Spleen (tissue), 11 donors: Measurements from ENCODE around the gene DISC1. TPM values are rescaled to one million over a fixed set of nuclear protein-coding genes. Genes with fewer than 3 reads are reported as not detected.

Source experiments
- DNase-seq: peaks from one replicate; pipeline ENCODE4 v3.0.0-alpha.2; 2020
- H3K27ac ChIP-seq, 8 donors: fragments of 200-600 bp; sonication (generic) in 7 of 8; 1 replicate in 4 of 8; 2 replicates in 4 of 8; pipeline versions ENCODE4 v1.5.0 to v1.8.0; 2016 to 2021; ENCODE audit warnings: inconsistent platforms in 4 of 8, mild to moderate bottlenecking in 4 of 8, moderate library complexity in 1 of 8
- H3K27me3 ChIP-seq, 7 donors: fragments of 200-600 bp; sonication (generic) in 6 of 7; replicated peaks in 1 of 7; 1 replicate in 4 of 7; 2 replicates in 3 of 7; pipeline versions ENCODE4 v1.5.0 to v1.8.0; 2016 to 2021; ENCODE audit warnings: inconsistent platforms in 3 of 7, mild to moderate bottlenecking in 1 of 7
- H3K36me3 ChIP-seq, 6 donors: fragments of 200-600 bp; sonication (generic) in 5 of 6; 1 replicate in 4 of 6; 2 replicates in 2 of 6; pipeline versions ENCODE4 v1.5.0 to v1.8.0; 2016 to 2021; ENCODE audit warnings: inconsistent platforms in 2 of 6
- H3K4me1 ChIP-seq, 6 donors: fragments of 200-600 bp; sonication (generic) in 5 of 6; 1 replicate in 3 of 6; 2 replicates in 3 of 6; pipeline versions ENCODE4 v1.5.0 to v1.8.0; 2016 to 2021; ENCODE audit warnings: inconsistent platforms in 3 of 6
- H3K4me3 ChIP-seq, 8 donors: fragments of 200-600 bp; sonication (generic) in 7 of 8; 1 replicate in 4 of 8; 2 replicates in 4 of 8; pipeline versions ENCODE4 v1.5.0 to v1.8.0; 2016 to 2021; ENCODE audit warnings: inconsistent platforms in 4 of 8, mild to moderate bottlenecking in 4 of 8, moderate library complexity in 2 of 8
- H3K9me3 ChIP-seq, 8 donors: fragments of 200-600 bp; sonication (generic) in 7 of 8; 1 replicate in 4 of 8; 2 replicates in 4 of 8; pipeline versions ENCODE4 v1.5.0 to v1.8.0; 2016 to 2021; ENCODE audit warnings: inconsistent platforms in 4 of 8
- POLR2A ChIP-seq, 3 donors: fragments of 450-650 bp; IDR thresholded peaks; one replicate each; pipeline ENCODE4 v1.5.1; 2017; ENCODE audit warnings: antibody characterized with exemption in 3 of 3, mild to moderate bottlenecking in 1 of 3
- POLR2AphosphoS5 ChIP-seq, 3 donors: sonication (generic); formaldehyde crosslinking; IDR thresholded peaks; one replicate each; pipeline ENCODE4 v1.5.1; 2017; ENCODE audit warnings: antibody characterized with exemption in 3 of 3
- WGBS, 5 donors: extraction: QIAGEN DNeasy Blood & Tissue Kit in 3 of 5; methylation state at CpG; one replicate each; pipeline versions ENCODE4 v1.1.5 to v1.1.7; 2013 to 2018; 5-methylcytosine and 5-hydroxymethylcytosine counted together
- intact Hi-C: fragments of 100-400 bp; cut with DNase I; formaldehyde crosslinking; loops from one replicate; pipeline ENCODE4 v1.15.0; 2023; ENCODE audit warnings: low total_unique reads
- polyA plus RNA-seq, 3 donors: library from polyadenylated mRNA; stranded (reverse); fragments of 200-250 nt; gene quantifications; one replicate each; pipeline ENCODE4 v1.2.1, GENCODE V29; 2013
- total RNA-seq, 7 donors: library from RNA; depleted of rRNA in 3 of 7; stranded (reverse); fragments of >200 nt in 3 of 7; fragmentation: NEBNext Ultra II Directional in 4 of 7; extraction: Animal tissue kit (Norgen Biotek cat#: 25700) in 4 of 7; gene quantifications; one replicate each; pipeline versions ENCODE4 v1.1.0 to v1.2.1, GENCODE V29; 2016 to 2021
- TF ChIP-seq, protein P1 (sequence below), 11 experiments: fragments of 200-600 bp in 7 of 11; fragments of 450-650 bp in 4 of 11; sonication (generic) in 4 of 11; IDR thresholded peaks in 8 of 11; conservative IDR thresholded peaks in 3 of 11; 1 replicate in 7 of 11; 2 replicates in 4 of 11; pipeline versions ENCODE4 v1.4.0 to v1.8.0; 2016 to 2021; ENCODE audit warnings: antibody characterized with exemption in 11 of 11, inconsistent platforms in 4 of 11, mild to moderate bottlenecking in 1 of 11
- donor health status: healthy with polysubstance abuse.
- donor health status: DM: no; HTN: no; CAD: no; lungs with moderate emphysema.
- donor health status: DM: no; HTN: no; CAD: no.
- donor health status: Bipolar disorder and iron deficiency.
- donor health status: healthy.
- donor health status: DM: no; HTN: no; CAD: no.
- donor health status: DM: yes; HTN: yes; CAD: no.

DISC1 gene
- total and polyA plus RNA-seq, 10 donors: 0.89 to 36.4 (median 24.2) TPM

DNA sequence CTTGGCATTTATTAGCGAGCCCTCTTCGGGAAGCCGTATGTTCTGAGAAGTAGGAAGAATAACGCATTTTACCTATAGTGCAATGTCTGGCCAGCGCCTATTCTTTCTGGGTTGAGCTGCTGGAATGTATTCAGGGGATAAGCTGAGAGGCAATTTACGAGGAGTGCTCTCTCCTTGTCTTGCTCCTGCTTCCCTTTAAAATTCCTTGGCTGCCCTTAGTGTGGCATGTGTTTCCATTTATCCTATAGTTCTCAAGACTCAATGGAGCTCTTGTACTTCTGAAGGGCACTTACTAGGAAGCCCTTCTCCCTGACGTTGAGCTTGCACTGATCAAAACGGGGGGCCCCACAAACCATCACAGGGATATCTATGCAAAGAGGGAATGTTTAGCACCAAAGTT is 364.6 kb downstream of the DISC1 start:
- intact Hi-C loops: no loop called here
- 86 to 95% (median 91%) methylated on average over 8 of the region's 8 CpGs for WGBS, 5 donors
- no peak overlapping the region for H3K4me3 ChIP-seq
- H3K27me3 ChIP-seq: no peaks in the 10 kb centered on the region
- no peaks in the 10 kb centered on the region for H3K4me1 ChIP-seq
- no peaks in the 10 kb centered on the region for H3K36me3 ChIP-seq
- H3K9me3 ChIP-seq: no peaks in the 10 kb centered on the region
- DNase-seq: no peak
- H3K27ac ChIP-seq: no peak overlapping the region
- no peak for TF ChIP-seq POLR2A (IDR thresholded peaks at IDR 0.05)
- TF ChIP-seq, protein P1, sequence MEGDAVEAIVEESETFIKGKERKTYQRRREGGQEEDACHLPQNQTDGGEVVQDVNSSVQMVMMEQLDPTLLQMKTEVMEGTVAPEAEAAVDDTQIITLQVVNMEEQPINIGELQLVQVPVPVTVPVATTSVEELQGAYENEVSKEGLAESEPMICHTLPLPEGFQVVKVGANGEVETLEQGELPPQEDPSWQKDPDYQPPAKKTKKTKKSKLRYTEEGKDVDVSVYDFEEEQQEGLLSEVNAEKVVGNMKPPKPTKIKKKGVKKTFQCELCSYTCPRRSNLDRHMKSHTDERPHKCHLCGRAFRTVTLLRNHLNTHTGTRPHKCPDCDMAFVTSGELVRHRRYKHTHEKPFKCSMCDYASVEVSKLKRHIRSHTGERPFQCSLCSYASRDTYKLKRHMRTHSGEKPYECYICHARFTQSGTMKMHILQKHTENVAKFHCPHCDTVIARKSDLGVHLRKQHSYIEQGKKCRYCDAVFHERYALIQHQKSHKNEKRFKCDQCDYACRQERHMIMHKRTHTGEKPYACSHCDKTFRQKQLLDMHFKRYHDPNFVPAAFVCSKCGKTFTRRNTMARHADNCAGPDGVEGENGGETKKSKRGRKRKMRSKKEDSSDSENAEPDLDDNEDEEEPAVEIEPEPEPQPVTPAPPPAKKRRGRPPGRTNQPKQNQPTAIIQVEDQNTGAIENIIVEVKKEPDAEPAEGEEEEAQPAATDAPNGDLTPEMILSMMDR (IDR thresholded peaks at IDR 0.05 in 8 of 11, conservative IDR thresholded peaks at IDR 0.05 in 3 of 11): no peak
- no peak for TF ChIP-seq POLR2AphosphoS5 (IDR thresholded peaks at IDR 0.05)

- H3K27ac ChIP-seq: no peak overlapping the region
- H3K36me3 ChIP-seq: no peaks in the 10 kb centered on the region
- intact Hi-C loops: no loop called here
- TF ChIP-seq POLR2AphosphoS5 (IDR thresholded peaks at IDR 0.05) (no peak), POLR2A (IDR thresholded peaks at IDR 0.05) (no peak)
- TF ChIP-seq, protein P1 (IDR thresholded peaks at IDR 0.05 in 8 of 11, conservative IDR thresholded peaks at IDR 0.05 in 3 of 11): no peak
- no peaks in the 10 kb centered on the region for H3K4me1 ChIP-seq
- H3K9me3 ChIP-seq: no peaks in the 10 kb centered on the region
- H3K27me3 ChIP-seq: no peaks in the 10 kb centered on the region
- WGBS, 5 donors: 67 to 92% (median 79%) methylated on average over 1 to 2 of the region's 2 CpGs
- no peak for DNase-seq
- H3K4me3 ChIP-seq: no peak overlapping the region
Measured at GRCh38 chr1:231993968-231994455, 367.4 kb downstream of the DISC1 start.

DNA sequence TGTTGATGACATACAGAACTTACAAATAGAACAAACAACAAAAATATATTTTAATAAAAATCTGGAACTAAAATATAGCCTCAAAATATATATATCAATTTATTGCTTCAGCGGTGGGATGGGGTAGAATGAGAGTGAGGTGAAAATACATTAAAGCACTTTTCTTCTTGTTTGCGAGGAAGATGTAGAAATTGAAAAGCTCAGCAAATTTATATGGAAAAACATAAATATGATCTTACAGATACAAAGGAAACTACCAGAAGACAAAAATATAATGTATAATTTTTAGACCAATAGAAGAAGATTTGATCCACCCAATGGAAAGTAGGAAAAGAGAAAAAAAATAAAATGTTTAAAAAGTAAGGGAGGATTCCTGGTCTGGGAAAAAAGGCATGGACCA is 372.2 kb downstream of the DISC1 start:
- H3K27me3 ChIP-seq: no peaks in the 10 kb centered on the region
- H3K4me3 ChIP-seq: no peak overlapping the region
- no peak for DNase-seq
- no peaks in the 10 kb centered on the region for H3K9me3 ChIP-seq
- no peaks in the 10 kb centered on the region for H3K36me3 ChIP-seq
- intact Hi-C loops: no loop called here
- 67 to 97% (median 94%) methylated on average over 2 of the region's 2 CpGs for WGBS, 5 donors
- TF ChIP-seq POLR2A (IDR thresholded peaks at IDR 0.05): no peak
- TF ChIP-seq, protein P1 (IDR thresholded peaks at IDR 0.05 in 8 of 11, conservative IDR thresholded peaks at IDR 0.05 in 3 of 11): no peak
- no peak for TF ChIP-seq POLR2AphosphoS5 (IDR thresholded peaks at IDR 0.05)
- H3K27ac ChIP-seq: no peak overlapping the region
- no peaks in the 10 kb centered on the region for H3K4me1 ChIP-seq

DNA sequence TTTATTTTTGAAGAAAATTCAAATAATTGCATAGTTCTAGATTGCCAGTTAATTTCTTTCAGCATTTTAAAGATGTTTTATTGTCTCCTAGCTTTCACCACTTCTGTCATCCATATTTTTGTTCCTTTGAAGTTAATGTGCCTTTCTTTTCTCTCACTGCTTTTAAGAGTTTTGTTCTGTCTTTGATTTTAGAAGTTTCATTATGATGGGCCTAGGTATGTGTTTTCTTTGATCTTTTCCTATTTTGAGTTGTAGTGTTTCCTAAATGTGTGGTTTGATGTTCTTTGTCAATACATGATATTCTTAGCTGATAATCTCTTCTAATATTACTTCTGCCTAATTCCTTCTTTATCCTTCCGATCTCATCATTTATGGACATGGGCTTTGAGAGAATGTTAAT is 378.7 kb downstream of the DISC1 start:
- Histone ChIP-seq H3K27ac (no peak overlapping the region), H3K27me3 (no peaks in the 10 kb centered on the region), H3K36me3 (peaks cover 0 to 5% (median 0%) of the 10 kb centered on the region in 6 donors), H3K4me1 (no peaks in the 10 kb centered on the region), H3K4me3 (no peak overlapping the region), H3K9me3 (no peaks in the 10 kb centered on the region)
- intact Hi-C loops: no loop called here
- no peak for DNase-seq
- 58 to 98% (median 71%) methylated on average over 1 of the region's 1 CpG for WGBS, 5 donors
- TF ChIP-seq, protein P1 (IDR thresholded peaks at IDR 0.05 in 8 of 11, conservative IDR thresholded peaks at IDR 0.05 in 3 of 11): no peak
- TF ChIP-seq POLR2AphosphoS5 (IDR thresholded peaks at IDR 0.05): no peak
- no peak for TF ChIP-seq POLR2A (IDR thresholded peaks at IDR 0.05)
